Neural cell (in vitro differentiated cells): Measurements from ENCODE around the gene CST11.

Source experiments
- CTCF ChIP-seq: fragments of 450-650 bp; IDR thresholded peaks from 2 replicates; pipeline ENCODE4 v1.5.1; 2014; ENCODE audit warnings: antibody characterized with exemption, mild to moderate bottlenecking, moderate library complexity; ENCODE audit not compliant: poor library complexity, severe bottlenecking
- EP300 ChIP-seq: fragments of 450-650 bp; conservative IDR thresholded peaks from 2 replicates; pipeline ENCODE4 v1.6.1; 2014; ENCODE audit warnings: antibody characterized with exemption, mild to moderate bottlenecking, moderate library complexity; ENCODE audit not compliant: poor library complexity, severe bottlenecking
- EZH2 ChIP-seq: fragments of 200-600, 300-800 bp; shearing (Covaris generic), sonication (generic); IDR thresholded peaks from 2 replicates; pipeline ENCODE4 v1.6.1; 2014; ENCODE audit warnings: antibody characterized with exemption, low read length, borderline replicate concordance, mild to moderate bottlenecking; ENCODE audit not compliant: insufficient read depth, poor library complexity, severe bottlenecking
- POLR2AphosphoS5 ChIP-seq: IDR thresholded peaks from 2 replicates; pipeline ENCODE4 v1.6.1; 2012
- SMC3 ChIP-seq: fragments of 450-650 bp; conservative IDR thresholded peaks from 2 replicates; pipeline ENCODE4 v1.6.1; 2014; ENCODE audit warnings: antibody characterized with exemption, mild to moderate bottlenecking, moderate library complexity; ENCODE audit not compliant: poor library complexity
- TAF1 ChIP-seq: IDR thresholded peaks from 2 replicates; pipeline ENCODE4 v1.6.1; 2012; ENCODE audit warnings: low read depth

DNA sequence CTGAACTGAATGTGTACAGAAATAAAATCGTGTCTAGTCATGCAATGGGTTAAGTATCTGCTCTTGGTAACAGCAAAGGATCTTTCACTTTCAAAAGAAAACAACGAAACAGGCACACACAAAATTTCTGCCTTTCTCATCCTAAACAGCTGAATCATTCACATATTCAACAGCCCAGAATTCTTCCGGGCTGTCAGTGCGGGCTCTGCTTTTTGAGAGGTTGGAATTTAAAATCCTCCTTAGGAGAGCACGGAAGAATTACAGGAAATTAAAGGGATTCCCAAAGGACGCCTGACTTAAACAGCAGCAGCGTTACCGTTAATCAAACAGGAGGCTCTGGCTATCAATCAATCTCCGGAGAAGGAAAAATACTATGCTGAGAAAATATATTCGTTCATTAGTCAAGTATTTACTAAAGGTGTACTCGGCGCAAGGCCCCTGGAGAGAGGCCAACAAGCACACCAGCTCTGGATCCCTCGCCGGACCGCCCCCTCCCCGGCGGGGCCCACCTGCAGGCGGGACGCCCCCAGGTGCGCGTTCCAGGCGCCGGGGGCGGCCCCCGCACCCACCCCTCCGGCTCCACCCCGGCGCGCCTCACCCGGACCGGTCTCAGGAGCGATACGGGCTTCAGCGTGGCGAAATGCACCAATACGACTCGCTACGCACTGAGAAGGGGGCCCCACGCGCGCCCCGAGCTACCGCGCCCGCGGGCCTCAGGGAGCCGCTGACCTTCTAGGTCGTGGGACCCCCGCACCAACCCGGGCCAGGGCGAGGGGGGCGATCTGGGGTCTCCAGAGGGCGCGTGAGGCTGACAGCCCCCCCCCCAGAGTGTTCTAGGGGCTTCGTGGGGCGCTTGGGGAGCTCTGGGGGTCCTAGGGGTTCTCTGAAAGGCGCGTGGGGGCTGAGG lies 32.4 kb downstream of the CST11 start:
- TF ChIP-seq CTCF, result no peak
- no peak for TF ChIP-seq EZH2
- no peak for TF ChIP-seq POLR2AphosphoS5
- TF ChIP-seq EP300, result no peak
- TF ChIP-seq TAF1, result no peak
- TF ChIP-seq SMC3, result no peak
